NK-92 treated with Interleukin-12 subunit alpha and Interleukin-12 subunit beta, amount 100 ng/mL, for 24 hours (cell line): Measurements from ENCODE around the gene SORL1-AS1.

Source experiments
- DNase-seq: peaks from one replicate; lab custom pipeline; 2025; lab: John Stamatoyannopoulos, UW

SORL1-AS1 gene

DNA sequence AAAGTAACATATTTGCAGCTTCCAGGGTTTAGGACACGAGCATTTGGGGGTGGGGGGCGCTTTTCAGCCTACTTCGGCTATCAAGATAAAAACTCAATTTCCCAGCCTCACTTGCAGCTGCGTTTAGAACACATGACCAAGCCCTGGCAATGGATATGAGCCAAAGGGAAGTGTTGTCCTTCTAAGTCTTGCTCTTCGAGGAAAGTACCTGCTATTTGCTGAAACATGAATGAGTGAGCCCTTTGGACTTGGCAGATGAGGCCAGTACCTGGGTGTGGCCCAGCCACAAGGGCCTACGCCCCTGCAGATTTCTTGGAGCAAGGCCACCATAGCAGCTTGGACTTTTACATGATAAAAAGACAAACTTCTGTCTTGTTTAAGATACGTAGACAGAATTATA, 60.9 kb downstream of the SORL1-AS1 start:
- DNase-seq: no peak

DNA sequence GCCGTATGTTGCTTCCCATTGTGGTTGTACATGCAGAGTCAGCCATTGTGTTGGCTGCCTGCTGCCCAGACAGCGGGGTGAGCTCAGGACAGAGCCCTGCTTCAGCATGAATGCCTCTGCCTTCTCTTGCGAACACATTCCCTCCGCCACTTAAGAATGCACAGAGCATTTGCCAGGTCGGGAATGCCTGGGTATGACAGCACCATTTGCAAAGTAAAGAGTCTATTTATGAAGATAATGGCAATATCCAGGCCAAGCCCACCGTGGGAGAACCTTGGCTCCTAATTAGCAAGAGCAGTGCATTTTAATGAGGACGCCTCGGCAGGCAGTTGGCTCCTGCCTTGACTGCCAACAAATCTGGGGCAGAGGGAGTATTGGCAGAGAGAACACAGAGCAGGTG, 63.1 kb downstream of the SORL1-AS1 start:
- no peak for DNase-seq
